Embryonic facial prominence (tissue), 1 donor: ENCODE measurements around the gene LIFR.
"Not testable (repeated sequence)": the region's sequence is repeated elsewhere in the genome, so short reads cannot be mapped to it uniquely, and the experiment has no call there.

Experiments
- DNase-seq: peaks from one replicate; pipeline ENCODE4 v3.0.0-alpha.2; 2016; ENCODE audit errors: extremely low spot score

Gene LIFR

DNA sequence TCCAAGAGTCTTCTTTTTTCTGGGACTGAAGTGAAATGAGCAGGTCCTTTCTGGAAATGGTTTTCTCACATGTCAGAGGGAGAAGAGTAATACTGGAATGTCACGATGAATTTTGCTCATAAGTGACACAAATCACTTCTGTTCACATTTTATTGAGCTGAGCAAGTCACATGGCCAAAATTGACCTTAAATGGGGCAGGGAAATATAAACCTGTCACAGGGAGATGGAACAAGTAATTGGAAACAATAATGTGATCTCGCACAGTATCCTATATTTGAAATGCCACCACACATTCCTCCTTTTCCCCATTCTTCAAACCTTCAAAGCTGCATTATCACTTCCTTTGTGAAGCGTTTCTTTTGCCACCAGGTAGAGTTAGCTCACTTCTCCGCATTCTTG is 25.2 kb upstream of the LIFR start:
- DNase-seq, result no peak

DNA sequence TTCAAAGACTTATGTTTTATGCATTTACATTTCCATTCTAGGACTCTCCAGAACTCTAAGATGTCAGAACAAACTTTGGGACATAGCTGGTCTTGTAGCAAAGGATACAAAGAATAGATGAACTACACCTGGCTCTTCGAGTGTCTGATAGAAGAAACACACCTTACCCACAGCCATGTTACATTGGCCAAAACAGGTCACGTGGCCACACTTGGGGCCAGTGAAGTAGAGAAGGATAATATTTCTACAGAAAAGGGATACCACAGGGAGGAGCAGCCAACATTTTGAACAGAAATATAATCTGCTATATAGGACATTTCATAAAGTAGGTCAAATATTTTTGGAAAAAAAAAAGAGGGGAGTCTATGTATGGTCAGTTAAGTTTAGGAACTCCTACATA is 22.7 kb upstream of the LIFR start:
- no peak for DNase-seq

DNA sequence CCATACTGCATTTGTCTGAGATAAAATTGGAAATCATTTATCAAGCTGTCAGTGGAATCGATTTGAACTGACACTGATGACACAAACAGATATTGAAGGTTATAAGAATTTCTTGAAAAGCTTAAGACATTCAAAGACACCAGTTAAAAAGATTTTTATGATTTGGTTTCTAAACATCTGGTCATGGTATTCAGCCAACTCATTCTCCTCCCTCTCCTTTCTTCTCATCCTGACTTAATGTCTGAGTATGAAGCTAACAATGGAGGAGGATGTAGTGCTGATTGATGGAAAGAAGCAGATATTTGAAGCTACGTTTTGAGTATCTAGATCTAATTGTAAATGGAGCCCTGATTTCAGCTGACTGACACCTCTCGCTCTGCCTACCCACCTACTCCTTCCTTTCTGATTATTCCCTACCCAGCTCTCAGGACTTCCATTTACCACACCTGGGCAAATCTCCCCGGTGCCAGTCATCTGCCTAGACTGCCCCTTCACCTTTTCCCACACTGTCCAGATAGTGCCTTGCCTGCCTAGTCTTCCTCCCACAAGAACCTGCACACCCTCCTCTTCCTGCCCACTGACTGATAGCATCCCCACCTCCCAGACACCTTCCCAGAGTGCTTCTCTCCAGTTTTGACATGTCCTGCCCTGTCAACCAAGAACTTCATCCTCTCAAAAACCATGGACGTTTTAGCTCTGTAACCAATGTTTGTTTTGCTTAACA is 20.7 kb upstream of the LIFR start:
- DNase-seq, result no peak

DNA sequence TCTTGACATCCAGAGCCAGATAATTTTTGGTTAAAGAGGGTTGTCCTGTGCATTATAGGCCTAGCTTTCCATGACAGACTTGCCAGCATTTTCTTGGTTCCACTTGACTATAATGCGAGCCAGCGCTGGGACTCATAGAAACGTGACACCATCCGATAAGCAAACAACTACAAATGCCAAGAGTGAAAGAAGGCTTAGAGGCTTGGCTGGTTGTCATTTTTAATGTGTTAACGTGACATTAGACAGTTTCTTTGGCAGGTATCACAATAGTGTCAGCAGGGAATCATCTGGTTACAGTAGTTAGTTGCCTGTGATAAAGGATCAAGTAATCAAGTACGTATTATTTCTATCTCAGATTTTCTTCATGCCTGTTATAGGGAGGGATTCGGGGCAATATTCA is 20.0 kb upstream of the LIFR start:
- no peak for DNase-seq

DNA sequence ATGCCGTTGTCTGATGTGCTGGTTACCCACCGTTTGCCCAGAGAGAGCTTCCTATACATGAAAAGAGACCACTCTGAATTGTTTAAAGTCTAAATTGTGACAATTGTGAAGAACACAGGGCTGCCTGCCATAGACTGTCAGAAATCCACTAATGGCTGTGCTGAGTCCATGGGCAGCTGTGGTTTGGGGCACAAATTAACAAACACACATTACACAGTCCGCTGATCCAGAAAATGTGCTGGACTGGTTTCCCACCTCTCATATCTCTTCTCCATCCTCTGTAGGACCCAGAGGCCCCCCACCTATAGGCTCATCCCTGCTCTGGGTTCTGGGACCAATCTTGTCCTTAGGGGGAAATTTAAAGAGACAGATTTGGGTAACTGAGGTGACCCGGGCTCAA is 19.0 kb upstream of the LIFR start:
- no peak for DNase-seq

DNA sequence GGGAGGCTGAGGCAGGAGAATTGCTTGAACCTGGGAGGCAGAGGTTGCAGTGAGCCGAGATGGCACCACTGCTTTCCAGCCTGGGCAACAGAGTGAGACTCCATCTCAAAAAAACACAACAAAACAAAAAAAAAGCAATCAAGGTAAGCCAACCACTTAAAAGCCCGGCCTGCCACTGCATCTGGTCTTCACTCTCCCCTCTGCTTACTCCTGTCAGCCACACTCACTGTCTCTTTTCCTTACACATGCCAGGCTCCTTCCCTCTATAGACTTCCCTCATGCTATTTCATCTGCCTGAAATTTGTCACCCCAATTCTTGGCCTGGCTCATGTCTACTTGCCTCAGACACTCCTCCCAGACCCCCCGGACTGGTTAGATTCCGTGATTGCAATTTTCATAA is 17.6 kb upstream of the LIFR start:
- DNase-seq, result no peak

DNA sequence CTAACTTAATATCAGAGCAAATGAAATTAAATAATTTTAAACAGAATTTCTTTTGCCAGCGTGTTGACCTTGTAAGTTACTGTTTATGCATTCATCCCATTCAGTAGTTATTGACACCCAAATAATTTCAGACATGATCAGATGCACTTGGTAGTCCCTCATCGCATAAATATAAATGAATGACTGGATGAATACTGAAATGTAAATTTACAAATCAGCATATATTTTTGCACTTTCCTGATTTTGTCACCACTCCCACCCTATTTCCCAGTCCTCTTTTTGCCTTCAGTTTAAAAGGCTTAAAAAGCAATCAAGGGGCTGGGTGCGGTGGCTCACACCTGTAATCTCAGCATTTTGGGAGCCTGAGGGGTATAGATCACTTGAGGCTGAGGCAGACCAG is 17.1 kb upstream of the LIFR start:
- no peak for DNase-seq

DNA sequence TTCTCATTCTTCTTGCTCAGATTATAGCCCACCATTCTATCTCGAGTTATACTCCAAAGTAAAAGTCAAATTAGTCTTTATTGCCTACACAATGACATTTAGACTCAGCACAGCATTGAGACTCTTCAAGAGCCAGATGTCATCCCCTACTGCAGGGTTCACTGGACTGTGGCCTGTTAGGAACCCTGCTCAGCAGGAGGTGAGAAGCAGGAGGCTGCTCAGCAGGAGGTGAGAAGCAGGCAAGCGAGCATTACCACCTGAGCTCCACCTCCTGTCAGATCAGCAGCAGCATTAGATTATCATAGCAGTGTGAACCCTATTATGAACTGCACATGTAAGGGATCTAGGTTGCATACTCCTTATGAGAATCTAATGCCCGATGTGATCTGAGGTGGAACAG is 12.7 kb upstream of the LIFR start:
- no peak for DNase-seq

DNA sequence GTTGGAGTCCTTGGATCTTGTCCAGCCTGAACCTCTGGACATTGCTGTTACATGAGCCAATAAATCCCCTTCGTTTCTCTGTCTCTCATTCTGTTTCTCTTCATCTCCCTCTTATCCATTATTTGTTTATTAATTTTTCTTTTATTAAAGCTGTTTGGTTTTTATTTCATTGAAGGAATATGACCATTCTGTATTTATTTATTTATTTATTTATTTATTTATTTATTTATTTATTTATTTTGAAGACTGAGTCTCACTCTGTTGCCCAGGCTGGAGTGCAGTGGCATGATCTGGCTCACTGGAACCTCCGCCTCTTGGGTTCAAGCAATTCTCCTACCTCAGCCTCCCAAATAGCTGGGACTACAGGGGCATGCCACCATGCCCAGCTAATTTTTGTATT is 10.9 kb upstream of the LIFR start:
- not testable (repeated sequence) for DNase-seq

DNA sequence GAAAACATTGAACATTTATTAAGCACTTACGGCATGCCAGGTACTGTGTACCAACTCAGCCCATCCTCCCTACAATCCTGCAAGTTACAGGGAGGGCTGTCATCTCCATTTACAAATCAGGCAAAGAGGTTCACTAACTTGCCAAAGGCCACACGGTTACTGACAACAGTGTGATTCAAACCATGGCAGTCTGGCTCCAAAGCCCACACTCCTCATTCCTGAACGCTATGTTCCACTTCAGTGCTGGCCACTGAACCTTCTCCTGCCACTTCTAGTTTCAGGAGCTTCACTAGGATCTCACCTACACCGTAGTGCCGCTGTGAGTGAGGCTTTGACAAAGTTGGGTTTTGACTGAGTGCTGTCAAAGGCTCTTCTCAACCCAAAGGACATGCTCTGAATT is 7.2 kb upstream of the LIFR start:
- DNase-seq, result no peak

DNA sequence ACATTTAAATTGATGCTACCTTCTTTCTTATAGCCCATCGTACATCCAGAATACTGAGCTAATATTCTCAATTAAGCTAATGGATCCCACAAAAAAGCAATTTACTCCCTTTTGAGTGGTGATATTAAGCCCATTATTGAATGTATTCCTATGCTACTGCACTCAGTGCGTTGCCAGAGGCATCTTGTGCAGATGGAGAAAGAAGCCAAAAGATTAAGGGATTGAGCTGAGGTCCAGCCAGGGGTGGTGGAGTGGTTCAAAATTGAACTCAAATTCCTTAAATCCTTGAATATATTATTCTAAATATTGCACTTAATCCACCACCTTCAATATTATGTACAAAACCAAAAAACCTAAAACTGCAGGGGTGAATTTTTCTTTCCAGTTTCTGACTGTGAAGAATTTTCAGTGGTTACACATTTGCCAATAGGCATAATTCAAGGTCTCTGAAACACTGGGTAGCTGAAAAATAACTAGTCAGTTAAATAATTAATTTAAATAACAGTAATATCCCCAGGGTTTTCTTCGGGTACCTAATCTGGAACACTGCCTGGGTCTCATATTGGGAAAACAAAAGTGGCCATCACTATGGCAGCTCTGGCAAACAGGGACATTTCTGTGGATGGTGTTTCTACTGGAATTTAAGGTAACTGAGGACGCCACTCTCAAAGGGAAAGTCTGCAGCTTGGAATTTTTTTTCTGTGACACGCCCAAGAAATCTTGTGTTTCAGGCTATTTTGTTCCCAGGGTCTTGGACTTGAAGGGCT is 6.2 kb upstream of the LIFR start:
- no peak for DNase-seq

DNA sequence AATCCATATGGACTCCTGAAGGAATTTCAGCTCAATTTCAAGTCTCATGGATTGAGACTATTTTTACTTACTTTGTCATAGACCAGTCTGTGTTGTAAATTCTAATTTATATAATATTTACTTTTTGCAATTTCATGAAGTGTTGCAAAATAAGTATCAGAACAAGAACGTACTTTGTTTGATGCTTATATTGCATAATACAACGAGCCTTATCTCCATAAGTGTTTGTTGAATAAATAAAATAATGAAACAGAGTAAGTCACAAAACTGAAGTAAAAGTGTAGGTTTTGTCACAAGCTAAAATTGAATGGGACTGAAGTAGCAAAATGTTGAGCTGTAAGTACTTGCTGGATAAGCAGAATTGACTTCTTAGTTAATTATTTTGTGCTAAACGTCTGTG is 3.0 kb upstream of the LIFR start:
- DNase-seq, result no peak

DNA sequence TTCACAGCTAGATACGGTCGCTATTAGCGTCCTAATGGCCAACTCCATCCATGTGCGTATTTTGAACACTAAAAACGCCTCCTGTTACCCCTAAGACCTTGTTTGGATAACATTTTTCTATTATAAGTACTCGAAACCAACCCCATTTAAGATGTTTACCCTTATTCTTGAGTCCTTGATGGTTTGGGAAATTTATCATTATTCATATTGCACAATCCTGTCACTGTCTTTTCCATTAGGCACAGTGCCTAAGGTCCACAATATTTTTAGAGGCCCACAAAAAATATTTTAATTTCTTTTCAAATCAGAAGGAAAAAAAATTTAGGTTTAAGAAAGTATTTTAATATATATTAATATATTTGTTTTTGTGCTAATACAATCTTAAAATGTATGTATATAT is 1.3 kb upstream of the LIFR start:
- DNase-seq, result no peak

DNA sequence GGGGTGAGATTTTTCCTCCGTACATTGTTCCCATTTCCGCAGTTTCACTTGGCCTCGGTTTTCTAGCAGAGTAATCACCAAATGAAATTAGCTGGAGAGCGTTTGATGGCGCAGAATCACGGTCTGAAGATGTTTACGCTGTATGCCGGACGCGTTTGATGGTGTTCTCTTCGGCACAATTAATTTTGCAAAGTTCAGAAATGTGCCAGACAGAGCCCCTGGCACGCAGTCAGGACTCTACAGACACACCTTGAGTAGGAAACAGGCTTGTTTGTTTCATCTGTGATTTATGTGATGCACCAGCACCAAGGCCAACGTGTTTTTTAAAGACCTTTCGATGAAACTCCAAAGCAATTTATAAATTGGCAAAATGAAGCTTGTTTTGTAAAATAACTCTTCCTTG is 863 bp upstream of the LIFR start:
- DNase-seq, result no peak

DNA sequence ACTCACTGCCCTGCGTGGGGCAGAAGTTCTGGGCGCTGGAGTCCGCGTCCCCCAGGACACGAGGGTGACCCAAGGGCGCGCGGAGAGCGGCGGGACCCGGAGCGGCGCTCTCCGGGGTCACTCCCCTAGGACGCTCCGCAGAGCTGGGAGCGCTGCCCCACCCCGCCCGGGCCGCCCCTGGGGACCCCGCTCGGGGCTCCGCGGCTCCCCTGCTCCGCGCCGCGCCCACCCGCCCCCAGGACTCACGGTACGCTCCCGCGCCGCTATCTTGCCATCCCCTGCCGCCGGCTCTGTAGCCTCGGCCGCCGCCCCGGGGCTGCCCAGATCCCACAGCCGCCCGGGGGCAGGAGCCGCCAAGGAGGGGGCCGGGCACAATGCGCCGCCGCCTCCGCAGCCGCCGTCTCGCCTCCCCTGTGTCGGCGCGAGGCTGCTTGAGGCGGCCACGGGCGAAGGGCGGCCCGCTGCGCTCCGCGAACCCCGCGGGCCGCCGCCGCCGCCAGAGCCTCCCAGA is 303 bp downstream of the LIFR start:
- no peak for DNase-seq

DNA sequence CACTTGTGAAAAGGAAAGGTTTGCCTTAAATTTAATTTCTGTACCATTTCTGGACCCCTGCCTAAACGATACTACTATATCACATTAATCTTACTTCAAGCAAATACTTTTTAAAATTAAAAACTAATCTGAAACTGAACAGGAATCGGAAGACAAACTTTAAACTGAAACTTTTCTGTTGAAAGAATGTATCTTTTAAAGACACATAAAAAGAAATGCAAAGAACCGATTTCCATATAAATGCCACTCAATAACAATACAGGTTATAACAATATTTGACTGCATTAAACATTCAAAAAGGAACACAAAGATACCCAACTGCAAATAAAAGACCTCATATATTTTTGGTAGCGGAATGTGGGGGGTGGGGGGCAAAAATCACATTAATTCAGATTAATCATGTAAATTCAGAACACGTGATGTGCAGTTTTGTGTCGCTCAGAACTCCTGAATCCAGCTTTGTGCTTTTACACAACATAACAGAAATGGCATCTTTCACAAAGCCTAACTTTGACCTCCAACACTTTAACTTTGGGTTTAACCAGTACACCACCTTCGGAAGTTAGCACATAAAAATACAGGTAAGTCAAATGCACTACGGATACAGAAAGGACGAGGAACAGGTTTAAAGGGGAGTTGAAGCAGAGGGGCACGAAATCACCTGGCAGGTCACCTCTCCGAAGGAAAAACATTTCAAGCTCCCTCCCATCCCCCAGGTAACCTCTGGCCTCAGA is 925 bp downstream of the LIFR start:
- no peak for DNase-seq

DNA sequence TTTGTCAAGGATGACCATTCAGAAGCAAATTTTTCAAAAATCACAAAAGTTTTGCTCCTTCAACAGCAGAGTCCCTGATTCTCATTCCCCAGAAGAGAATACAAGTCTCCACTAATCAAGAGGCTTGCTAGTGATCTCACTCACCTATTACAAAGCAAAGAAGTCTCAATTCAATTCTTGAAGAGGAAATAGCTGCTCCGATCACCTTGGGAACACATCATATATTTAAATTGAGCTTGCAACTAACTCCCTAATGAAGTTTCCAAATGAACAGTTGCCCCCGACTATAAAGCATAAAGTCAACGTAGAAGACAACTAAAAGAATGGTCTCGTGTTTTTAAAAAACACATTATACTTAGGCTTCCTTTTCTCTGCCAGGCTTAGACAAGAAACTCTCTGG is 1.6 kb downstream of the LIFR start:
- no peak for DNase-seq

DNA sequence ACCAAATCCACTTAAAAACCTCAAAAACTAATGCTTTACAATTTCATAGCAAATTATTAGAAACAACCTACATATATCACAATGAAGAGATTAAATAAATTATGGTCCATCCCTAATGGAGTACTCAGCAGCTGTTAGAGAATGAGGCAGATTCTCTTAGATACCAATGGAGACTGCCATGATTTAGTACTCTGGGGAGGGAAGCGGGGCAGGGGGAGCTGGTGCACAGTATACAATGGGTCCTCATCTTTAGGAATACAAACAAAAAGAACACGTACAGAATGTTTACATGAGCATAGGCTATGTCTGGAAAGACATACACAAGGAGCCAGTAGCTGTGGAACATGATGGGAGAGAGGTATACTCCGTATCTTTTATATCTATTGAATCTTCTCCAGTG is 2.0 kb downstream of the LIFR start:
- no peak for DNase-seq

DNA sequence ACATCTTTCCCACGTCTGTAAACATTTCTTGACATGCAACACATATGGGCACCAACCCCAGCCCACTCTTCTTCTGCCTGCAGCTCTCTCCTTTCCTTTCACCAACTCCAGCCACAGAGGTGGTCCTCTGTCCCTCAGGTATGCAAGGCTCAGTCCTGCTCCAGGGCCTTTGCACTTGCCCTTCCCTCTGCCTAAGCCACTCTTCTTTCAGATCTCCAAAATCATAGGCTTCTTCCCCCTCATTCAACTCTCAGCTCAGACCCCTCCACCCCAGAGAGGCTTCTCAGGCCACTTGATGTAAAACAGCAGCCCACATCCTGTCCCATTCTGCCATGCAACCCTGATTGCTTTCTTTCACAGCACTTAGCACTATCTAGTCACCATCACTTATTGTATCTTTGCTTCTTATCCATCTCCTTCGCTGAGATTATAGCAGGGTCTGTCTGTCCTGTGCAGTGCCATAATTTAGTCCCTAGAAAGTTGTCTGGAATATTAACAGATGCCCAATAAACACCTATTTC is 3.4 kb downstream of the LIFR start:
- no peak for DNase-seq

DNA sequence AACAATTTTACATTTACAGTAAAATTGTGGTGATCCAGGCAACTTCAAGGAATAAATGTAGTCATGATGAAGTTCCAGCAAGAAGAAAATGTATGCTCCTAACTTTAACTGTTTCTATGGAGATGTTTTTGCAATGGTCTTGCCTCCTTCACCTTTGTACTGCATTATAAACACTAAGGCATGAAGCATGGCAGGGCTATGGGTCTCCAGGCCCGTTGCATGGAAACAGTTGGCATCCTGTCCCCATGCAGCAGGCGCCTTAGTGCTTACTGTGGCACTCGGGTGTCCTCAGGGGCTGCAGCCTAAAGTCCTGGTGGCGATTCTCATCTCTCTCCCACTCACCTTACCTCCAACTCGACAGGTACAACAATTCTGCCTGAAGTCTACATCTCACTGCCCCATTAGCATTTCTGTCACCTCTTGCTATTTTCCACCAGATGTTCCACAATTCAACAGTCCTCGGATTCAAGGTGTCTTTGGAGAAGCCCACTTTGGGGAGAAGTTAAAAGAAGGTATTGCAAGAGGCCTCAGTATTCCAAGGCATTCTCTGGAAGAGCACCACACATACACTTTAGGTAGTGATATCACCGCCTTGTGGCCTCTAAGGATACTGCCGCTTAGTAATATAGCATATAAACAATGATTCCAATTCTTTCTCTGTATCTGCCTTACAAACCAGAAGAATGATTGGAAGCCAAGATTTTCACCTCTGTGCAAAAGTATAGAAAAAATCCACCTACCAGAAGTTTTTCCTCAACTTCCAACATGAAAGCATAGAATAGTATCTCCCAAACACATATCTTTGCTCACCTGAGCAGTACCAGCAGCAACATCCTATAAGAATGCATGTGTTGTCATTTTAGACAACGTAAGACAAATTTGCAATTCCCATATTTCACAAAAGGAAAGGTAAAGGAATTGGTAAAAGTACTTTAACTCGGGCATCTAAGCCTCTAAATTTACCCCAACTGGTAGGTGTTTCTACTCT is 5.1 kb downstream of the LIFR start:
- no peak for DNase-seq

DNA sequence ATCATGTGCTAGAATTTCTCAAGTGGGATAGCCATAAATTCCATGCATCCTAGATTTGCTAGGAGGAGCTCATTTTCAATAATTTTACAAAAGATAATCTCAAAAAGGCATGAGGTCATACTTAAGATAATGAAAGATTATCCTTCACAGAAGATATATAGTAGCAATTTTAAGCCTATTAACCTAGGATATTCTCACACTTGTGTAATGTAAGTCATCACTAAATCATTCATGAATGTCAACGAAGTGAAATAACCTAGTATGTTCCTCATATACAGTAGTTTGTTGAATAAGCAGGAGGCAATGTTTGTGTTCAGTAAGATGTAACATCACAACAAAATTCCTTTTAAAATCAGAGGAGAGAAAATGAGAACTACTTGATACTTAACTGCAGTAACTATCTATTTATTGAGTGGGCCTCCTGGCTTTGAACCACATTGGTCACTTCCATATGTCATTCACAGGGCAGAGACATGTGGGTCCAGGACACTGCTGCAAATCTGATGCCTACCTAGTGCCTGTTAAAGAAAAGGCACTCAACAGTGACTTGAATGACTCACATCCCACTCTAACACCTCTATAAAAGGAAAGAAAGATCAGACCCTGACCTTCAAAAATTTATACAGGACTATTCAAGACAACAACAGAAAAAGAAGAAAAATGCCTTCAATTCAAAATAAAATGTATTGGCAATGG is 8.2 kb downstream of the LIFR start:
- DNase-seq, result no peak
